ENCODE results near the gene EWSR1.
"Not testable (repeated sequence)": the region's sequence is repeated elsewhere in the genome, so short reads cannot be mapped to it uniquely, and the experiment has no call there.

EWSR1 gene

GRCh38 chr22:29339381-29340235, 71.5 kb downstream of the EWSR1 start:
- DNase-seq: no peak

GRCh38 chr22:29340566-29340965, 72.5 kb downstream of the EWSR1 start:
- DNase-seq: no peak

GRCh38 chr22:29341056-29341848, 73.2 kb downstream of the EWSR1 start:
- no peak for DNase-seq

- no peak for DNase-seq
Measured at GRCh38 chr22:29341849-29342127, 73.7 kb downstream of the EWSR1 start.

GRCh38 chr22:29342177-29342576, 74.1 kb downstream of the EWSR1 start:
- DNase-seq: no peak

- DNase-seq: no peak
Measured at GRCh38 chr22:29342577-29343312, 74.7 kb downstream of the EWSR1 start.

GRCh38 chr22:29343313-29343805, 75.3 kb downstream of the EWSR1 start:
- peak; percentile 72 for DNase-seq

- peak; percentile 93 for DNase-seq
Measured at GRCh38 chr22:29344137-29344536, 76.1 kb downstream of the EWSR1 start.

GRCh38 chr22:29344889-29345288, 76.8 kb downstream of the EWSR1 start:
- not testable (repeated sequence) for DNase-seq

GRCh38 chr22:29345932-29346331, 77.9 kb downstream of the EWSR1 start:
- no peak for DNase-seq

- DNase-seq: no peak
Measured at GRCh38 chr22:29346659-29347058, 78.6 kb downstream of the EWSR1 start.

- DNase-seq: no peak
Measured at GRCh38 chr22:29348041-29348440, 80.0 kb downstream of the EWSR1 start.

GRCh38 chr22:29348956-29349355, 80.9 kb downstream of the EWSR1 start:
- DNase-seq: no peak

Measured in fibroblast of skin of abdomen (primary cell).